ENCODE data around the gene NFAT5.
A peak's percentile ranks its signal among the peaks of the same experiment; 100 is the strongest.
"Not testable (repeated sequence)": the region's sequence is repeated elsewhere in the genome, so short reads cannot be mapped to it uniquely, and the experiment has no call there.

The NFAT5 gene

GRCh38 chr16:69598045-69598444 is 32.3 kb downstream of the NFAT5 start:
- FAIRE-seq: no peak

GRCh38 chr16:69599731-69600130 is 34.0 kb downstream of the NFAT5 start:
- FAIRE-seq: no peak

GRCh38 chr16:69600202-69600601 is 34.4 kb downstream of the NFAT5 start:
- FAIRE-seq: no peak

- FAIRE-seq: no peak
Measured at GRCh38 chr16:69601250-69601649, 35.5 kb downstream of the NFAT5 start.

GRCh38 chr16:69606985-69607384 is 41.2 kb downstream of the NFAT5 start:
- FAIRE-seq: no peak

- FAIRE-seq: no peak
Measured at GRCh38 chr16:69607674-69608073, 41.9 kb downstream of the NFAT5 start.

GRCh38 chr16:69610356-69610755 is 44.6 kb downstream of the NFAT5 start:
- no peak for FAIRE-seq

GRCh38 chr16:69611103-69611640 is 45.4 kb downstream of the NFAT5 start:
- FAIRE-seq: no peak

- FAIRE-seq: no peak
Measured at GRCh38 chr16:69613378-69614154, 47.8 kb downstream of the NFAT5 start.

GRCh38 chr16:69615528-69615927 is 49.8 kb downstream of the NFAT5 start:
- FAIRE-seq: no peak

- FAIRE-seq: no peak
Measured at GRCh38 chr16:69616082-69616481, 50.3 kb downstream of the NFAT5 start.

GRCh38 chr16:69618307-69618706 is 52.5 kb downstream of the NFAT5 start:
- no peak for FAIRE-seq

GRCh38 chr16:69618721-69619120 is 53.0 kb downstream of the NFAT5 start:
- FAIRE-seq: peak; percentile 33

GRCh38 chr16:69619514-69619913 is 53.7 kb downstream of the NFAT5 start:
- no peak for FAIRE-seq

GRCh38 chr16:69620573-69620972 is 54.8 kb downstream of the NFAT5 start:
- FAIRE-seq: no peak

- no peak for FAIRE-seq
Measured at GRCh38 chr16:69621225-69621624, 55.5 kb downstream of the NFAT5 start.

GRCh38 chr16:69626256-69626655 is 60.5 kb downstream of the NFAT5 start:
- no peak for FAIRE-seq

- no peak for FAIRE-seq
Measured at GRCh38 chr16:69632828-69633227, 67.1 kb downstream of the NFAT5 start.

- no peak for FAIRE-seq
Measured at GRCh38 chr16:69633375-69633774, 67.6 kb downstream of the NFAT5 start.

- FAIRE-seq: not testable (repeated sequence)
Measured at GRCh38 chr16:69636563-69637146, 70.9 kb downstream of the NFAT5 start.

- FAIRE-seq: not testable (repeated sequence)
Measured at GRCh38 chr16:69637206-69637865, 71.6 kb downstream of the NFAT5 start.

- FAIRE-seq: not testable (repeated sequence)
Measured at GRCh38 chr16:69643997-69644396, 78.2 kb downstream of the NFAT5 start.

GRCh38 chr16:69644790-69645189 is 79.0 kb downstream of the NFAT5 start:
- FAIRE-seq: no peak

GRCh38 chr16:69647020-69647419 is 81.3 kb downstream of the NFAT5 start:
- no peak for FAIRE-seq

Measured in TTC549 (cell line).